Ishikawa (cell line): ENCODE results near the gene CADM1.

Experiments used
- CEBPB ChIP-seq: IDR thresholded peaks from 2 replicates; pipeline ENCODE4 v1.6.1; 2012
- CREB1 ChIP-seq: IDR thresholded peaks from 2 replicates; pipeline ENCODE4 v1.6.1; 2012; ENCODE audit warnings: low read depth
- EP300 ChIP-seq: IDR thresholded peaks from 2 replicates; pipeline ENCODE4 v1.6.1; 2012; ENCODE audit warnings: borderline replicate concordance
- FOXM1 ChIP-seq: IDR thresholded peaks from 2 replicates; pipeline ENCODE4 v1.6.1; 2012; ENCODE audit warnings: low read depth, borderline replicate concordance
- MAX ChIP-seq: IDR thresholded peaks from 2 replicates; pipeline ENCODE4 v1.6.1; 2012
- NFIC ChIP-seq: IDR thresholded peaks from 2 replicates; pipeline ENCODE4 v1.6.1; 2012
- RAD21 ChIP-seq: IDR thresholded peaks from 2 replicates; pipeline ENCODE4 v1.6.1; 2012; ENCODE audit warnings: low read depth
- REST ChIP-seq: IDR thresholded peaks from 2 replicates; pipeline ENCODE4 v1.6.1; 2012; ENCODE audit warnings: low read depth, mild to moderate bottlenecking
- TAF1 ChIP-seq: IDR thresholded peaks from 2 replicates; pipeline ENCODE4 v1.6.1; 2012; ENCODE audit warnings: low read depth, mild to moderate bottlenecking
- USF1 ChIP-seq: IDR thresholded peaks from 2 replicates; pipeline ENCODE4 v1.6.1; 2012
- YY1 ChIP-seq: IDR thresholded peaks from 2 replicates; pipeline ENCODE4 v1.6.1; 2012; ENCODE audit warnings: low read depth
- ZBTB7A ChIP-seq: IDR thresholded peaks from 2 replicates; pipeline ENCODE4 v1.6.1; 2012; ENCODE audit warnings: low read depth

- TF ChIP-seq FOXM1 (no peak), EP300 (no peak), MAX (no peak), REST (no peak), USF1 (no peak), YY1 (no peak), CREB1 (no peak), CEBPB (no peak), RAD21 (no peak), TAF1 (no peak), ZBTB7A (no peak), NFIC (no peak)
Measured at GRCh38 chr11:115284773-115285172, 219.4 kb downstream of the CADM1 start.
